Mammary microvascular endothelial cell (primary cell): Measurements from ENCODE around the gene KCNH1. TPM values are rescaled to one million over a fixed set of nuclear protein-coding genes. Genes with fewer than 3 reads are reported as not detected.

Source experiments
- total RNA-seq: library from RNA; depleted of rRNA; stranded (reverse); fragments of >200 nt; gene quantifications from 2 replicates; pipeline ENCODE4 v1.2.3, GENCODE V29; 2015

KCNH1 gene
- total RNA-seq = not detected in 2 replicates

GRCh38 chr1:211133836-211134669 is at the start of gene KCNH1:
Gene KCNH1, minus strand, starts transcription at chr1:211134148. Its CDS starts 203 bp downstream, at chr1:211133945.

Other genes with a start within 250 kb of the KCNH1 start
- 9.6 and 10.3 TPM in 2 replicates for gene RCOR3, start 125.2 kb upstream of the KCNH1 start, total RNA-seq
- gene TRAF5, start 192.7 kb upstream of the KCNH1 start, total RNA-seq = 4.1 and 6.6 TPM in 2 replicates